Measurements from ENCODE around the gene TTC6.

GRCh38 chr14:37585101-37585511, 10.3 kb upstream of the TTC6 start:
- TF ChIP-seq, protein P1, sequence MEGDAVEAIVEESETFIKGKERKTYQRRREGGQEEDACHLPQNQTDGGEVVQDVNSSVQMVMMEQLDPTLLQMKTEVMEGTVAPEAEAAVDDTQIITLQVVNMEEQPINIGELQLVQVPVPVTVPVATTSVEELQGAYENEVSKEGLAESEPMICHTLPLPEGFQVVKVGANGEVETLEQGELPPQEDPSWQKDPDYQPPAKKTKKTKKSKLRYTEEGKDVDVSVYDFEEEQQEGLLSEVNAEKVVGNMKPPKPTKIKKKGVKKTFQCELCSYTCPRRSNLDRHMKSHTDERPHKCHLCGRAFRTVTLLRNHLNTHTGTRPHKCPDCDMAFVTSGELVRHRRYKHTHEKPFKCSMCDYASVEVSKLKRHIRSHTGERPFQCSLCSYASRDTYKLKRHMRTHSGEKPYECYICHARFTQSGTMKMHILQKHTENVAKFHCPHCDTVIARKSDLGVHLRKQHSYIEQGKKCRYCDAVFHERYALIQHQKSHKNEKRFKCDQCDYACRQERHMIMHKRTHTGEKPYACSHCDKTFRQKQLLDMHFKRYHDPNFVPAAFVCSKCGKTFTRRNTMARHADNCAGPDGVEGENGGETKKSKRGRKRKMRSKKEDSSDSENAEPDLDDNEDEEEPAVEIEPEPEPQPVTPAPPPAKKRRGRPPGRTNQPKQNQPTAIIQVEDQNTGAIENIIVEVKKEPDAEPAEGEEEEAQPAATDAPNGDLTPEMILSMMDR (IDR thresholded peaks at IDR 0.05): no peak
- TF ChIP-seq POLR2A (IDR thresholded peaks at IDR 0.05): no peak

All from testis (tissue), 2 donors.